B cell (primary cell): ENCODE measurements around the gene RIIAD1. TPM values are rescaled to one million over a fixed set of nuclear protein-coding genes. Genes with fewer than 3 reads are reported as not detected.
"Not testable (repeated sequence)": the region's sequence is repeated elsewhere in the genome, so short reads cannot be mapped to it uniquely, and the experiment has no call there.

Source experiments
- ATAC-seq: fragments of 200-7000 bp; cut with Tn5 transposase; one replicate; pipeline ENCODE4 v1.10.0; 2021; ENCODE audit warnings: low read depth, mild to moderate bottlenecking, moderate number of reproducible peaks, moderate library complexity
- CTCF ChIA-PET: fragments of 350-600 bp; sonication (Branson Sonifier 250); formaldehyde crosslinking; loops from one replicate; lab custom pipeline; 2021; ENCODE audit warnings: antibody characterized with exemption, inconsistent platforms; lab: Charles Lee
- POLR2A ChIA-PET: fragments of 350-600 bp; sonication (Branson Sonifier 250); formaldehyde crosslinking; loops from one replicate; lab custom pipeline; 2021; ENCODE audit warnings: antibody characterized with exemption; lab: Charles Lee
- DNase-seq: peaks from one replicate; pipeline ENCODE4 v3.0.0; 2013
- H2AFZ ChIP-seq: 2 replicates; pipeline ENCODE4 v1.6.1; 2012; ENCODE audit warnings: mild to moderate bottlenecking, low read depth, low read length; ENCODE audit not compliant: insufficient read depth, poor library complexity, severe bottlenecking
- H3K27ac ChIP-seq, 2 donors: 1 replicate in 1 of 2; 2 replicates in 1 of 2; pipeline ENCODE4 v1.5.1; 2012 to 2013; ENCODE audit warnings: low read length in 2 of 2, mild to moderate bottlenecking in 2 of 2, moderate library complexity in 1 of 2
- H3K27me3 ChIP-seq, 4 experiments: fragments of 200-600 bp in 1 of 4; sonication (generic) in 1 of 4; replicated peaks in 1 of 4; 1 replicate in 2 of 4; 2 replicates in 2 of 4; pipeline versions ENCODE4 v1.6.1 to v1.7.0; 2013 to 2016; ENCODE audit warnings: low read length in 3 of 4, mild to moderate bottlenecking in 2 of 4, mixed read lengths in 1 of 4, moderate library complexity in 1 of 4; ENCODE audit not compliant: insufficient read depth in 4 of 4, control insufficient read depth in 3 of 4; ENCODE audit errors: control extremely low read depth in 1 of 4
- H3K36me3 ChIP-seq, 2 experiments: replicated peaks in 1 of 2; 1 replicate in 1 of 2; 2 replicates in 1 of 2; pipeline versions ENCODE4 v1.6.1 to v1.7.1; 2013; ENCODE audit warnings: low read length in 1 of 2; ENCODE audit not compliant: insufficient read depth in 2 of 2, control insufficient read depth in 1 of 2; ENCODE audit errors: control extremely low read depth in 1 of 2, extremely low read depth in 1 of 2
- H3K4me1 ChIP-seq, 2 donors: fragments of 200-600 bp in 1 of 2; sonication (generic) in 1 of 2; 1 replicate in 1 of 2; 2 replicates in 1 of 2; pipeline versions ENCODE4 v1.5.1 to v1.6.1; 2013 to 2017; ENCODE audit warnings: low read length in 2 of 2; ENCODE audit not compliant: control insufficient read depth in 2 of 2, insufficient read depth in 2 of 2
- H3K4me2 ChIP-seq: replicated peaks from 2 replicates; pipeline ENCODE3; 2012; ENCODE audit warnings: mild to moderate bottlenecking, low read depth, low read length; ENCODE audit not compliant: poor library complexity, severe bottlenecking
- H3K4me3 ChIP-seq, 5 experiments: fragments of 200-600 bp in 1 of 5; sonication (generic) in 1 of 5; 1 replicate in 3 of 5; 2 replicates in 2 of 5; pipeline versions ENCODE4 v1.5.1 to v1.7.0; 2011 to 2016; ENCODE audit warnings: low read length in 4 of 5, mild to moderate bottlenecking in 4 of 5, low read depth in 2 of 5, control low read depth in 1 of 5, moderate library complexity in 1 of 5; ENCODE audit not compliant: insufficient read depth in 1 of 5; ENCODE audit errors: control extremely low read depth in 1 of 5, extremely low read depth in 1 of 5
- H3K79me2 ChIP-seq: fragments of 200-600 bp; sonication (generic); one replicate; pipeline ENCODE4 v1.6.0; 2016; ENCODE audit warnings: low read length; ENCODE audit not compliant: control insufficient read depth, insufficient read depth
- H3K9ac ChIP-seq: fragments of 200-600 bp; sonication (generic); 2 replicates; pipeline ENCODE4 v1.6.1; 2017; ENCODE audit warnings: mild to moderate bottlenecking, low read length, moderate library complexity
- H3K9me3 ChIP-seq, 3 donors: one replicate each; pipeline versions ENCODE4 v1.6.1 to v1.7.1; 2013; ENCODE audit warnings: low read length in 2 of 3; ENCODE audit not compliant: control insufficient read depth in 2 of 3, insufficient read depth in 1 of 3; ENCODE audit errors: control extremely low read depth in 1 of 3
- H4K20me1 ChIP-seq: 2 replicates; pipeline ENCODE4 v1.6.0; 2012; ENCODE audit warnings: mild to moderate bottlenecking, low read length; ENCODE audit not compliant: insufficient read depth, control insufficient read depth, poor library complexity, severe bottlenecking
- H3K27ac Mint-ChIP-seq: one replicate; pipeline ENCODE4 v1.8.0; 2021; ENCODE audit warnings: mixed read lengths
- H3K27me3 Mint-ChIP-seq: one replicate; pipeline ENCODE4 v1.8.0; 2021; ENCODE audit warnings: mixed read lengths
- H3K4me1 Mint-ChIP-seq: one replicate; pipeline ENCODE4 v1.8.0; 2021; ENCODE audit warnings: mixed read lengths
- H3K4me3 Mint-ChIP-seq: one replicate; pipeline ENCODE4 v1.8.0; 2021; ENCODE audit warnings: mixed read lengths
- H3K9me3 Mint-ChIP-seq: one replicate; pipeline ENCODE4 v1.8.0; 2022; ENCODE audit warnings: mixed read lengths; ENCODE audit not compliant: insufficient read depth
- CTCF ChIP-seq: fragments of 200-600 bp; IDR thresholded peaks from one replicate; pipeline ENCODE4 v1.8.0; 2022; ENCODE audit warnings: antibody characterized with exemption, mild to moderate bottlenecking
- EZH2 ChIP-seq: IDR thresholded peaks from 2 replicates; pipeline ENCODE4 v1.6.1; 2012; ENCODE audit warnings: borderline replicate concordance, low read depth, mild to moderate bottlenecking, moderate library complexity, low read length; ENCODE audit not compliant: insufficient read depth, poor library complexity, severe bottlenecking
- WGBS: methylation state at CpG from one replicate; pipeline ENCODE4 v1.1.5; 2013; ENCODE audit warnings: missing lambda C conversion rate; ENCODE audit not compliant: insufficient coverage; 5-methylcytosine and 5-hydroxymethylcytosine counted together
- intact Hi-C: fragments of 100-400 bp; cut with micrococcal nuclease; formaldehyde crosslinking; loops from one replicate; pipeline ENCODE4 v1.10.0; 2022
- polyA plus RNA-seq: library from polyadenylated mRNA; depleted of rRNA; stranded (reverse); fragments of >200 nt; gene quantifications from 2 replicates; pipeline ENCODE4 v1.2.3, GENCODE V29; 2012
- total RNA-seq, 2 donors: library from RNA; stranded (reverse); fragments of 120-200 nt in 1 of 2; gene quantifications; 1 replicate in 1 of 2; 2 replicates in 1 of 2; pipeline versions ENCODE4 v1.2.3 to v1.2.4, GENCODE V29; 2013 to 2022

Gene RIIAD1
- total and polyA plus RNA-seq, 2 donors (not counting 1 experiment from before 2014, with no cell fraction given): not detected

- ChIA-PET POLR2A (no interaction called here), CTCF (interaction anchor here (0.6 to 2.3 kb wide), 3 partner anchors 139 to 723 kb away, joined by 3 to 12 read pairs (median 7); no protein-coding TSS in a partner anchor)
- no peaks in the 10 kb centered on the region for H3K4me1 ChIP-seq
- H3K27me3 Mint-ChIP-seq: peaks cover 43% of the 10 kb centered on the region
- peaks cover 9% of the 10 kb centered on the region for H3K9me3 Mint-ChIP-seq
- H3K36me3 ChIP-seq: no peaks in the 10 kb centered on the region
- H2AFZ ChIP-seq: no peak overlapping the region
- no peak overlapping the region for H3K4me2 ChIP-seq
- no peak overlapping the region for H3K27ac Mint-ChIP-seq
- peaks cover 0 to 17% (median 3%) of the 10 kb centered on the region in 4 experiments for H3K27me3 ChIP-seq
- H3K4me3 ChIP-seq: no peak overlapping the region
- ATAC-seq (no peak), DNase-seq (no peak)
- no peak overlapping the region for H3K4me3 Mint-ChIP-seq
- intact Hi-C loops: no loop called here
- no peak overlapping the region for H3K27ac ChIP-seq
- no peak overlapping the region for H3K9ac ChIP-seq
- H3K4me1 Mint-ChIP-seq: no peaks in the 10 kb centered on the region
- no peaks in the 10 kb centered on the region for H4K20me1 ChIP-seq
- peaks cover 0 to 12% (median 12%) of the 10 kb centered on the region in 3 donors for H3K9me3 ChIP-seq
- H3K79me2 ChIP-seq: no peaks in the 10 kb centered on the region
- 87% methylated on average over 3 of the region's 3 CpGs for WGBS
- TF ChIP-seq EZH2 (no peak), CTCF (no peak)
Observed at GRCh38 chr1:151733126-151733525, 11.8 kb downstream of the RIIAD1 start.

GRCh38 chr1:151733995-151734394 lies 12.7 kb downstream of the RIIAD1 start:
- H3K27ac Mint-ChIP-seq, H3K4me3 Mint-ChIP-seq, POLR2A ChIA-PET, H3K79me2 ChIP-seq, H3K4me3 ChIP-seq, ATAC-seq, H3K4me1 Mint-ChIP-seq, H3K9ac ChIP-seq, H3K4me1 ChIP-seq, H3K36me3 ChIP-seq, H2AFZ ChIP-seq, DNase-seq, H3K4me2 ChIP-seq, H4K20me1 ChIP-seq, H3K27ac ChIP-seq: not testable (repeated sequence)
- Mint-ChIP-seq H3K27me3 (peaks cover 37% of the 10 kb centered on the region), H3K9me3 (peaks cover 12% of the 10 kb centered on the region)
- CTCF ChIA-PET: interaction anchor here (1.0 to 2.3 kb wide), 9 partner anchors 11 to 433 kb away, joined by 3 to 20 read pairs (median 4); no protein-coding TSS in a partner anchor
- Histone ChIP-seq H3K9me3 (peaks cover 0 to 17% (median 12%) of the 10 kb centered on the region in 3 donors), H3K27me3 (peaks cover 0 to 12% (median under 1%) of the 10 kb centered on the region in 4 experiments)
- WGBS: 97% methylated on average over 9 of the region's 9 CpGs
- intact Hi-C loops: loop anchor here (2.0 kb wide), 1 partner anchor 199 kb away; no protein-coding TSS in a partner anchor
